Activated CD8-positive, alpha-beta T cell treated with anti-CD3 and anti-CD28 coated beads for 36 hours (primary cell): ENCODE data around the gene TCF12. TPM values are rescaled to one million over a fixed set of nuclear protein-coding genes. Genes with fewer than 3 reads are reported as not detected.

ENCODE experiments used
- ATAC-seq: fragments of 200-7000 bp; cut with Tn5 transposase; one replicate; pipeline ENCODE4 v1.10.0; 2021; ENCODE audit warnings: mild to moderate bottlenecking, moderate library complexity
- CTCF ChIA-PET: fragments of 350-600 bp; sonication (Branson Sonifier 250); formaldehyde crosslinking; loops from one replicate; lab custom pipeline; 2021; ENCODE audit warnings: antibody characterized with exemption; lab: Charles Lee
- POLR2A ChIA-PET: fragments of 350-600 bp; sonication (Branson Sonifier 250); formaldehyde crosslinking; loops from one replicate; lab custom pipeline; 2021; ENCODE audit warnings: antibody characterized with exemption; lab: Charles Lee
- DNase-seq: peaks from one replicate; pipeline ENCODE4 v3.0.0-alpha.2; 2020
- H3K27ac Mint-ChIP-seq: one replicate; pipeline ENCODE4 v1.8.0; 2021; ENCODE audit warnings: mild to moderate bottlenecking, mixed read lengths
- H3K27me3 Mint-ChIP-seq: one replicate; pipeline ENCODE4 v1.8.0; 2021; ENCODE audit warnings: mixed read lengths
- H3K36me3 Mint-ChIP-seq: one replicate; pipeline ENCODE4 v1.8.0; 2021; ENCODE audit warnings: low read depth, mixed read lengths
- H3K4me1 Mint-ChIP-seq: one replicate; pipeline ENCODE4 v1.8.0; 2021; ENCODE audit warnings: low read depth, mixed read lengths
- H3K4me3 Mint-ChIP-seq: one replicate; pipeline ENCODE4 v1.8.0; 2021; ENCODE audit warnings: mild to moderate bottlenecking, moderate library complexity, mixed read lengths
- H3K9me3 Mint-ChIP-seq: one replicate; pipeline ENCODE4 v1.8.0; 2021; ENCODE audit warnings: mixed read lengths
- intact Hi-C: fragments of 100-400 bp; cut with micrococcal nuclease; formaldehyde crosslinking; loops from one replicate; pipeline ENCODE4 v1.10.0; 2022
- total RNA-seq, 2 experiments: library from RNA; stranded (reverse); gene quantifications; one replicate each; pipeline ENCODE4 v1.2.3, GENCODE V29; 2021
- TF ChIP-seq, protein P1 (sequence below): fragments of 200-600 bp; IDR thresholded peaks from one replicate; pipeline ENCODE4 v1.8.0; 2022; ENCODE audit warnings: antibody characterized with exemption, mild to moderate bottlenecking

The TCF12 gene
- total RNA-seq, 2 experiments from 2014 or later, result 60.5 to 67.4 TPM

- ChIA-PET POLR2A (no interaction called here), CTCF (no interaction called here)
- Mint-ChIP-seq H3K4me1 (no peaks in the 10 kb centered on the region), H3K9me3 (peaks cover 5% of the 10 kb centered on the region), H3K27me3 (no peaks in the 10 kb centered on the region), H3K4me3 (no peak overlapping the region), H3K27ac (no peak overlapping the region), H3K36me3 (peaks cover 23% of the 10 kb centered on the region)
- TF ChIP-seq, protein P1, sequence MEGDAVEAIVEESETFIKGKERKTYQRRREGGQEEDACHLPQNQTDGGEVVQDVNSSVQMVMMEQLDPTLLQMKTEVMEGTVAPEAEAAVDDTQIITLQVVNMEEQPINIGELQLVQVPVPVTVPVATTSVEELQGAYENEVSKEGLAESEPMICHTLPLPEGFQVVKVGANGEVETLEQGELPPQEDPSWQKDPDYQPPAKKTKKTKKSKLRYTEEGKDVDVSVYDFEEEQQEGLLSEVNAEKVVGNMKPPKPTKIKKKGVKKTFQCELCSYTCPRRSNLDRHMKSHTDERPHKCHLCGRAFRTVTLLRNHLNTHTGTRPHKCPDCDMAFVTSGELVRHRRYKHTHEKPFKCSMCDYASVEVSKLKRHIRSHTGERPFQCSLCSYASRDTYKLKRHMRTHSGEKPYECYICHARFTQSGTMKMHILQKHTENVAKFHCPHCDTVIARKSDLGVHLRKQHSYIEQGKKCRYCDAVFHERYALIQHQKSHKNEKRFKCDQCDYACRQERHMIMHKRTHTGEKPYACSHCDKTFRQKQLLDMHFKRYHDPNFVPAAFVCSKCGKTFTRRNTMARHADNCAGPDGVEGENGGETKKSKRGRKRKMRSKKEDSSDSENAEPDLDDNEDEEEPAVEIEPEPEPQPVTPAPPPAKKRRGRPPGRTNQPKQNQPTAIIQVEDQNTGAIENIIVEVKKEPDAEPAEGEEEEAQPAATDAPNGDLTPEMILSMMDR, result no peak
- no peak for DNase-seq
- no peak for ATAC-seq
- intact Hi-C loops, result no loop called here
Measured at GRCh38 chr15:57183614-57184344, 265.3 kb downstream of the TCF12 start.

GRCh38 chr15:57184502-57184901 lies 266.1 kb downstream of the TCF12 start:
- ATAC-seq, result no peak
- Mint-ChIP-seq H3K27me3 (no peaks in the 10 kb centered on the region), H3K4me3 (no peak overlapping the region), H3K4me1 (no peaks in the 10 kb centered on the region), H3K27ac (no peak overlapping the region), H3K36me3 (peaks cover 23% of the 10 kb centered on the region), H3K9me3 (peaks cover 5% of the 10 kb centered on the region)
- TF ChIP-seq, protein P1, result no peak
- no peak for DNase-seq
- ChIA-PET POLR2A (interaction anchor here (0.6 kb wide), 1 partner anchor 22 kb away, joined by 4 read pairs; no protein-coding TSS in a partner anchor), CTCF (no interaction called here)
- intact Hi-C loops, result no loop called here

DNA sequence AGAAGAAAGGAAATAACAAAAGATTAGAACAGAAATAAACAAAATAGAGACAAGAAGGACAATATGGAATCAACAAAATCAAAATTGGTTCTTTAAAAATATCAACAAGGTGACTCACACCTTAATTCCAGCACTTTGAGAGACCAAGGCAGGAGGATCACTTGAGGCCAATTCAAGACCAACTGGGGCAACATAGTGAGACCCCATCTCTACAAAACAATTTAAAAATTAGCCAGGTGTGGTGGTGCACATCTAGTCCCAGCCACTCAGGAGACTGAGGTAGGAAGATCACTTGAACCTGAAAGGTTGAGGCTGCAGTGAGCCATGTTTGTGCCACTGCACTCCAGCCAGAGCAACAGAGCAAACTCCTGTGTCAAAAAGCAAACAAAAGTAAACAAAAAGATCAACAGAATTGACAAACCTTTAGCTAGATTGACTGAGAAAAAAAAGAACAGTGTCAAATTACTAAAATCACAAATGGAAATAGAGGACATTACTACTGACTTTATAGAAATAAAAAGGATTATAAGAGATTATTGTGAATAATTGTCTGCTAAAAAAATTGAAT lies 267.1 kb downstream of the TCF12 start:
- DNase-seq (no peak), ATAC-seq (no peak)
- Mint-ChIP-seq H3K36me3 (peaks cover 23% of the 10 kb centered on the region), H3K27ac (no peak overlapping the region), H3K9me3 (peaks cover 5% of the 10 kb centered on the region), H3K4me3 (no peak overlapping the region), H3K4me1 (no peaks in the 10 kb centered on the region), H3K27me3 (no peaks in the 10 kb centered on the region)
- ChIA-PET POLR2A (no interaction called here), CTCF (no interaction called here)
- TF ChIP-seq, protein P1, result no peak
- intact Hi-C loops, result no loop called here

DNA sequence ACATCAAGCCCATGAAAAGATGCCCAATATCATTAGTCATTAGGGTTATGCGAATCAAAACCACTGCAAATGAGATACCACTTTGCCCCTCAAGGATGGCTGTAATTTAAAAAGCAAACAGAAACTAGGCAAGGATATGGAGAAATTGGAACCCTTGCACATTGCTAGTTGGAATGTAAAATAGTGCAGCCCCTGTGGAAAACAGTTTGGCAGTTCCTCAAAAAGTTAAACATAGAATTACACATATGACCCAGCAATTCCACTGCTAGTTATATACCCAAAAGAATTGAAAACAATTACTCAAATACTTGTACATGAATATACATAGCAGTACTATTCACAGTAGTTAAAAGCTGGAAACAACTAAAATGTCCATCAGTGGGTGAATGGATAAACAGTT lies 271.0 kb downstream of the TCF12 start:
- ChIA-PET POLR2A (no interaction called here), CTCF (no interaction called here)

More for the DNA sequence above, 271.0 kb downstream of the TCF12 start:
- Mint-ChIP-seq H3K9me3 (peaks cover 5% of the 10 kb centered on the region), H3K27me3 (no peaks in the 10 kb centered on the region), H3K4me1 (no peaks in the 10 kb centered on the region), H3K4me3 (no peak overlapping the region), H3K36me3 (peaks cover 30% of the 10 kb centered on the region), H3K27ac (no peak overlapping the region)
- DNase-seq, result no peak
- TF ChIP-seq, protein P1, result no peak
- intact Hi-C loops, result no loop called here
- ATAC-seq, result no peak
